ENCODE results near the gene SLC35F1.

DNA sequence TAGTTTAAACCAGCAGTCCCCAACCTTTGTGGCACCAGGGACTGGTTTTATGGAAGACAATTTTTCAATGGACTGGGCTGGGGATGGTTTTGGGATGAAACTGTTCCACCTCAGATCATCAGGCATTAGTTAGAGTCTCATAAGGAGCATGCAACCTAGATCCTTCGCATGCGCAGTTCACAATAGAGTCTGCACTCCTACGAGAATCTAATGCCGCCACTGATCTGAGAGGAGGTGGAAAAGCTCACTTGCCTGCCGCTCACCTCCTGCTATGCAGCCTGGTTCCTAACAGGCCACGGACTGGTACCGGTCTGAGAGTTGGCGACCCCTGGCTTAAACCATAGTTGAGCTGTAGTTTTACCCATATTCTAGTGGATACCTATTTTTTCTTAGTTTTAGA is 154.6 kb downstream of the SLC35F1 start:
- TF ChIP-seq CTCF (IDR thresholded peaks at IDR 0.05) (no peak), POLR2A (IDR thresholded peaks at IDR 0.05) (no peak)

All from testis (tissue), 2 donors.